Right lobe of liver (tissue), 4 donors: ENCODE results near the gene MAD2L1.

ENCODE experiments used
- CTCF ChIP-seq, 4 donors: fragments of 200-600 bp in 3 of 4; fragments of 450-650 bp in 1 of 4; IDR thresholded peaks; one replicate each; pipeline versions ENCODE4 v1.5.1 to v1.8.0; 2016 to 2022; ENCODE audit warnings: antibody characterized with exemption in 4 of 4, mild to moderate bottlenecking in 2 of 4
- POLR2A ChIP-seq: fragments of 450-650 bp; IDR thresholded peaks from one replicate; pipeline ENCODE4 v1.6.1; 2017; ENCODE audit warnings: antibody characterized with exemption, mild to moderate bottlenecking
- donor health status: DM: no; HTN: no; CAD: no.
- donor health status: DM: no; HTN: no; CAD: no.
- donor health status: DM: no; HTN: yes; CAD: no.

DNA sequence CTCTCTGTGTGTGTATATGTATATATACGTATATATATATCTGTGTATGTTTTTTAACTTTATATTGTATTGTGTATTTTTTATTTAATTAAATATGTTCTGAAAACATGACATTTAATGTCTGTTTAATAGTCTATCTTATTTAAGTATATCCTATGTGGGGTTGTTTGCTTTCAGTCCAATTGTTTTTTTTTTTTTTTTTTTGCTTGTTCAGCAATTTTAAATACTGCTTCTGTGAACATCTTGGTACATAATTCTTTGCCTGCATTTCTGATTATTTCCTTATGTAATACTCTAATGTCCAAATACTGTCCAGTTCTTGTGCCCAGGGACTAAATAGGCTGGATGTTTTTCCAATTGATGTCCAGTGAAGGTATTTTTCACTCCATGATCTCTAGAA, 45.1 kb upstream of the MAD2L1 start:
- TF ChIP-seq CTCF (IDR thresholded peaks at IDR 0.05), result no peak
- TF ChIP-seq POLR2A, result no peak
